DMS 273 (cell line): ENCODE measurements around the gene CISD3.
A peak's percentile ranks its signal among the peaks of the same experiment; 100 is the strongest.

Experiments used
- DNase-seq: peaks from one replicate; lab custom pipeline; 2025; ENCODE audit not compliant: unreplicated experiment; lab: John Stamatoyannopoulos, UW

The CISD3 gene

GRCh38 chr17:38729886-38730525 is at the start of gene CISD3:
TSS of gene CISD3 (plus strand) at chr17:38730341. CDS start at chr17:38730359, 18 bp downstream.
- peak; percentile 97 for DNase-seq

- no peak for DNase-seq
Measured at GRCh38 chr17:38681096-38681495, 49.0 kb upstream of the CISD3 start.

- no peak for DNase-seq
Measured at GRCh38 chr17:38685491-38685890, 44.6 kb upstream of the CISD3 start.

- no peak for DNase-seq
Measured at GRCh38 chr17:38687286-38687685, 42.9 kb upstream of the CISD3 start.

GRCh38 chr17:38690386-38690785 is 39.8 kb upstream of the CISD3 start:
- DNase-seq, result no peak

- DNase-seq, result no peak
Measured at GRCh38 chr17:38691154-38691553, 39.0 kb upstream of the CISD3 start.

GRCh38 chr17:38693700-38694329 is 36.3 kb upstream of the CISD3 start:
- peak; percentile 45 for DNase-seq

GRCh38 chr17:38697061-38697820 is 32.9 kb upstream of the CISD3 start:
- no peak for DNase-seq

GRCh38 chr17:38698760-38699159 is 31.4 kb upstream of the CISD3 start:
- DNase-seq, result no peak

GRCh38 chr17:38701504-38702165 is 28.5 kb upstream of the CISD3 start:
- DNase-seq, result no peak

GRCh38 chr17:38702166-38702915 is 27.8 kb upstream of the CISD3 start:
- peak; percentile 95 for DNase-seq

GRCh38 chr17:38702916-38703741 is 27.0 kb upstream of the CISD3 start:
- DNase-seq, result no peak

GRCh38 chr17:38703742-38704605 is 26.2 kb upstream of the CISD3 start:
- peak; percentile 66 for DNase-seq

- DNase-seq, result peak; percentile 92
Measured at GRCh38 chr17:38704606-38705522, 25.3 kb upstream of the CISD3 start, which contains the start of gene MLLT6. TSS of gene MLLT6 (plus strand) at chr17:38705273. CDS start at chr17:38705633, 360 bp downstream.

GRCh38 chr17:38705523-38705802 is 24.7 kb upstream of the CISD3 start:
- DNase-seq, result peak; percentile 62

- DNase-seq, result peak; percentile 85
Measured at GRCh38 chr17:38705803-38706504, 24.2 kb upstream of the CISD3 start.

GRCh38 chr17:38706505-38707216 is 23.5 kb upstream of the CISD3 start:
- no peak for DNase-seq
